ENCODE results near the gene ZBTB1.
A peak's percentile ranks its signal among the peaks of the same experiment; 100 is the strongest.
"Not testable (repeated sequence)": the region's sequence is repeated elsewhere in the genome, so short reads cannot be mapped to it uniquely, and the experiment has no call there.

Gene ZBTB1

DNA sequence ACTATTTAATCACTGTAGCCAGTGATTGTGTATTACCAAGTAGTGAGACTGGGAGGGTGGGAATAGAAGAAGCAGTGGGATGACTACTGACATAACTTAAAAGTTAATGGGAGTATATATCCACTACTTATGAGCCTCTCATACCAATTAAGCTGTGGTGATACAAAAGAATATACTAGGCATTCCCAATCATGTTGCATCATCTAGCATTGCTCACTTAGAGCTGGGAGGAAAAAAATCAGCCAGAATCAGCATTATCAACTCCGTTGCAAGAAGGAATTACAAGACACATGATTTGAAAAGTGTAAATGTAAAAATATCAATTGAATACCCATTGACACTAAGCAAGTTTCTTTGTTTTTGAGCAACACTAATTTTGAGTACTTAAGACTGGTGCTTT, 44.4 kb downstream of the ZBTB1 start:
- DNase-seq (ENCODE audit: extremely low read depth, low read depth), result no peak

DNA sequence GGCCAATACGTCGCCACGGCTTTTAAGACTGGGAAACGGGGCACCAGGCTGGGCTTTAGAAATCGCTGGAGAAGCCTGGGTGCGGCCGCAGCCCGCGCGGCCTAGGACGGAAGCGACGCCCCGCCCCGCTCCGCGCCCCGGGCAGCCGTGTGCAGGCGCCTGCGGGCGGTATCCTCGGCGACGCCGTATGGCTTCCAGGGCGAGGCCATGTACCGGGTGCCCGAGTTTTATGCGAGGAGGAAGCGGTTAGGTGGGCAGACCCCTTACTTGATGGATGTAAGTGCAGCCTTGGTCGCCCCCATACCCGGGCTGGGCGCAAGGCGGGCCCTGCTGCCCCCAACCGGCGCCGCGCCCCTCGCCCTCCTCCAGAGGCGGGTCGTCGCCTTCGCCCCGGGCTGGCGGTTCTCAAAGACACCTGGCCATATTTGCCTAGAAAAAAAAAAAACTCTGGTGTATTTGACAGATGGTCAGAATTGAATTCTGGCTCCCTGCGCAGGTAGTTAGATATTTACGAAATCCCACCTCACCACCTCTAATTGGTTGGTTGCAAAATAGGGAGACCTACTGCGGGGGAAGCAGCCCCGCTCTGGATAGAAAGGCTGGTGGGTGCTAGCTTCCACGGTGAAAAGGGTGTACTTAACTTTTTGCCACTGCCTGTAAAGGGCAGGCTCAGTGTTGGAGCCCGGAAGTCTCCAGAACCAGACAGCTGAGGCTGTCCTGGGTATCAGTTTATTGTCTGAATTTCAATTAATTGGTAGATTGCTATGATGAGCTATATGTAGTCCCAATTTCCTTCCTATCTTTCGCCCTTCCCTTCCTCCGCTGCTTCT, 45.4 kb downstream of the ZBTB1 start, which contains the start of gene PPP1R36:
PPP1R36 (plus strand) TSS at position 171 of the 830 bp plus-strand sequence; CDS start at position 208, 37 bp downstream.
- TF ChIP-seq, protein P1, sequence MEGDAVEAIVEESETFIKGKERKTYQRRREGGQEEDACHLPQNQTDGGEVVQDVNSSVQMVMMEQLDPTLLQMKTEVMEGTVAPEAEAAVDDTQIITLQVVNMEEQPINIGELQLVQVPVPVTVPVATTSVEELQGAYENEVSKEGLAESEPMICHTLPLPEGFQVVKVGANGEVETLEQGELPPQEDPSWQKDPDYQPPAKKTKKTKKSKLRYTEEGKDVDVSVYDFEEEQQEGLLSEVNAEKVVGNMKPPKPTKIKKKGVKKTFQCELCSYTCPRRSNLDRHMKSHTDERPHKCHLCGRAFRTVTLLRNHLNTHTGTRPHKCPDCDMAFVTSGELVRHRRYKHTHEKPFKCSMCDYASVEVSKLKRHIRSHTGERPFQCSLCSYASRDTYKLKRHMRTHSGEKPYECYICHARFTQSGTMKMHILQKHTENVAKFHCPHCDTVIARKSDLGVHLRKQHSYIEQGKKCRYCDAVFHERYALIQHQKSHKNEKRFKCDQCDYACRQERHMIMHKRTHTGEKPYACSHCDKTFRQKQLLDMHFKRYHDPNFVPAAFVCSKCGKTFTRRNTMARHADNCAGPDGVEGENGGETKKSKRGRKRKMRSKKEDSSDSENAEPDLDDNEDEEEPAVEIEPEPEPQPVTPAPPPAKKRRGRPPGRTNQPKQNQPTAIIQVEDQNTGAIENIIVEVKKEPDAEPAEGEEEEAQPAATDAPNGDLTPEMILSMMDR (IDR thresholded peaks at IDR 0.05; ENCODE audit: low read depth, low read length), result no peak
- no peak for DNase-seq (ENCODE audit: extremely low read depth, low read depth)

More for the DNA sequence above, 44.4 kb downstream of the ZBTB1 start:
- TF ChIP-seq, protein P1 (IDR thresholded peaks at IDR 0.05; ENCODE audit: low read depth, low read length), result no peak

DNA sequence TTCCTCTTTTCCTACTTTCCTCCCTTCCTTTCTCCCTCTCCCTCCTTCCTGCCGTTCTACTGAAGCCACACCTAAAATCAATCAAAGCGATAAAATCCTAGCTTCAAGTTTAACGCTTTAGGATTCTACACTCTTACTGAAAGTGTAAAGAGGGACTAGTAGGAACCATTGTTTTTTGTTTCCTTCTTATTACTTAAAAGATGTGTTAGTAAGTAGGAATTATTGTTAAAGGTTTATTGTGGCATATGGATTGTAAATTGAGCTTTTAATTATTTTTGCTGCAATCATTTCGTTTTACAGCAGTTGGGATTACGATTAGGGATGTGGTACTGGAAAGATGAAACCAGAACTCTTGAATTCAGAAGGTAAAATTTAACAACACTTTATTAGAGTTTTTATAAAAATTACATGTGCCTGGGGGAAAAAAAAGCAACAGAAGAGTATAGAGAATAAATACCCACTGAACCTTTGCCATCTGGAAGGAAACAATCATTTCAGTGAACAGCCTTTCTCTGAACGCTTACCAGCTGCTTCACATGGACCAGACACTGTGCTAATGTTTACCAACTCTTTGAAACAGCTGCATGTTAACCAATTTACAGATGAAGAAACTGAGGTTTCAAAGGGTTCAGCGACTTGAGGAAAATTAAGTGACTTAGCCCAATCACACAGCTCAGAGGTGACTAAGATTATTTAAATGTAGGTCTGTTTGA, 46.2 kb downstream of the ZBTB1 start:
- TF ChIP-seq, protein P1 (IDR thresholded peaks at IDR 0.05; ENCODE audit: low read depth, low read length), result no peak
- no peak for DNase-seq (ENCODE audit: extremely low read depth, low read depth)

DNA sequence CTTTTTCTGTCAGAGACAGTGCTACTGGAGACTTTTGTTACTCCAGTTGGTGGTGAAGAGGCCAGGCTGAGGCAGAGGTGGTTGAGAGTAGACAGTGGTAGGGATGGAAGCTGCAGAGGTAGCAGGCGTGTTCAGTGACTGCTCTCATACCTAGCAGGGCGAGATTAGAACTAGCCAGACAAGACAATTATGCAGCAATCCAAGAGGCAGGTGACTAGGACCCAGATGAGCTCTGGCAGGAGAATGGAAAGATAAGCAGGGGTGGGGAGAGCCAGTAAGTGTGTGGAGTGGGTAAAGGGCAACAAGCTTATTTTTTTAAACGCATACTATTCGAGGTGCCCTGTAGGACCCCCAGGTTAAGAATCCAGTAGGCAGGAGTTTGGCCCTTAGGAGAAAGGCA, 50.0 kb downstream of the ZBTB1 start:
- DNase-seq (ENCODE audit: extremely low read depth, low read depth), result no peak
- TF ChIP-seq, protein P1 (IDR thresholded peaks at IDR 0.05; ENCODE audit: low read depth, low read length), result no peak

DNA sequence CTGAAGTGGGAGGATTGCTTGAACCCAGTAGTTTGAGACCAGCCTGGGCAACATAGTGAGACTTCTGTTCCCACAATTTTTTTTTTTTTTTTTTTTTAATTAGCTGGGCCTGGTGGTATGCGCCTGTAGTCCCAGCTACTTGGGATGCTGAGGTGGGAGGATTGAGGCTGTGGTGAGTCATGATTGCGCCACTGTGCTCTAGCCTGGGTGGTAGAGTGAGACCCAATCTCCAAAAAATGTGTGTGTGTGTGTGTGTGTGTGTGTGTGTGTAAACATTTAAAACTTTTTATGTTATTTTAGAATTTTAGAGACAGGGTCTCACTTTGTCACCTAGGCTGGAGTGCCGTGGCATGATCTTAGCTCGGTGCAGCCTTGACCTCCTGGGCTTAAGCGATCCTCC, 52.0 kb downstream of the ZBTB1 start:
- peak; percentile 54 for DNase-seq (ENCODE audit: extremely low read depth, low read depth)
- TF ChIP-seq, protein P1 (IDR thresholded peaks at IDR 0.05; ENCODE audit: low read depth, low read length), result no peak

DNA sequence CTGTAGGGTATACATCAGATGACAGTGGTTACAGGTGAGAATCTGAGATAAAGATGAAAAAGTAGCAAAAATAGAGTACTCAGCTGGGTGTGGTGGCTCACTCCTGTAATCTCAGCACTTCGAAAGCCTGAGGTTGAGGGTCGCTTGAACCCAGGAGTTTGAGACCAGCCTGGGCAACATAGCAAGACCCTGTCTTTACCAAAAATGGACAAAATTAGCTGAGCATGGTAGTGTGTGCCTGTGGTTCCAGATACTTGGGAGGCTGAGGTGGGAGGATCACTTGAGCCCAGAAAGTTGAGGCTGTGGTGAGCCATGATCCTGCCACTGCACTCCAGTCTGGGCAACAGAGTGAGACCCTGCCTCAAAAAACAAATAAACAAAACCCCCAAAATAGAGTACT, 53.6 kb downstream of the ZBTB1 start:
- DNase-seq (ENCODE audit: extremely low read depth, low read depth), result not testable (repeated sequence)

DNA sequence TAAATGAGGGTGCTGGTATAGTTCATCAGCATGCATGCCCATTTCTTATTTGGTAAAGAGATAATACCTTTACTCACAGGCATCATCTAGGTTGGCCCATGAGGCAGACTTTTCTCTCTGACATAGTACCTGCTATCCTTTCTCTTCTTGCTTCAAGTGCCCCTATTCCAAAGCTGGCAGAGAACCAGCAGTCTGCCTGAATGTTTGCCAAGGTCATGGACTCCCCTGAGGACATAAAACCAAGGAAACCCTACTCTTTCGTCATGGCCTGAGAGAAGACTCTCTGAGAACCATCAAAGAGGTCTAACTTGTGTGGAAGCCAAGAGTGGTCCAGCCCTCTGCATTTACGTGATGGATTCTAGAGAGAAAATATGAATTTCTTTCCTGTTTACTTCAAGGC, 57.1 kb downstream of the ZBTB1 start:
- TF ChIP-seq, protein P1 (IDR thresholded peaks at IDR 0.05; ENCODE audit: low read depth, low read length), result no peak
- DNase-seq (ENCODE audit: extremely low read depth, low read depth), result no peak
